SW480 (cell line): ENCODE data around the gene HES4.
"Not testable (repeated sequence)": the region's sequence is repeated elsewhere in the genome, so short reads cannot be mapped to it uniquely, and the experiment has no call there.

Source experiments
- DNase-seq: peaks from one replicate; pipeline ENCODE4 v3.0.0-alpha.2; 2016; ENCODE audit warnings: low spot score

The HES4 gene

GRCh38 chr1:978835-979743 lies 20.8 kb downstream of the HES4 start:
- no peak for DNase-seq

GRCh38 chr1:978069-978834 lies 21.6 kb downstream of the HES4 start:
- DNase-seq: no peak

- DNase-seq: not testable (repeated sequence)
Measured at GRCh38 chr1:976791-977190, 23.1 kb downstream of the HES4 start.

- peak; percentile 80 for DNase-seq
Measured at GRCh38 chr1:975896-976683, 23.8 kb downstream of the HES4 start.

- DNase-seq: no peak
Measured at GRCh38 chr1:975365-975764, 24.5 kb downstream of the HES4 start.

GRCh38 chr1:974687-975328 lies 25.1 kb downstream of the HES4 start:
- no peak for DNase-seq

GRCh38 chr1:974293-974640 lies 25.6 kb downstream of the HES4 start:
- no peak for DNase-seq

GRCh38 chr1:973459-974292 lies 26.2 kb downstream of the HES4 start:
- no peak for DNase-seq

- DNase-seq: no peak
Measured at GRCh38 chr1:972726-973458, 27.0 kb downstream of the HES4 start.

GRCh38 chr1:971751-972506 lies 28.0 kb downstream of the HES4 start:
- DNase-seq: no peak

- DNase-seq: no peak
Measured at GRCh38 chr1:970973-971730, 28.7 kb downstream of the HES4 start.

- no peak for DNase-seq
Measured at GRCh38 chr1:970242-970972, 29.5 kb downstream of the HES4 start.

GRCh38 chr1:969260-969855 lies 30.5 kb downstream of the HES4 start:
- DNase-seq: no peak

GRCh38 chr1:967466-968343 lies 32.2 kb downstream of the HES4 start:
- DNase-seq: no peak

GRCh38 chr1:966704-967300 lies 33.1 kb downstream of the HES4 start:
- DNase-seq: peak; percentile 71

- peak; percentile 80 for DNase-seq
Measured at GRCh38 chr1:966135-966703, 33.7 kb downstream of the HES4 start, which contains the start of gene PLEKHN1. TSS of gene PLEKHN1 (plus strand) at chr1:966482. CDS start at chr1:966532, 50 bp downstream.
